Measurements from ENCODE around the gene CELA1. TPM values are rescaled to one million over a fixed set of nuclear protein-coding genes. Genes with fewer than 3 reads are reported as not detected.
A peak's percentile ranks its signal among the peaks of the same experiment; 100 is the strongest.

The CELA1 gene
- total and polyA plus RNA-seq, 2 of the 13 experiments (the other 11 are each of a cell fraction or from before 2014, with no cell fraction given): not detected

- TF ChIP-seq NR2F1 (CRISPR knock-in tag; IDR thresholded peaks at IDR 0.05) (peak; percentile 79 to 85), SETDB1 (CRISPR knock-in tag; IDR thresholded peaks at IDR 0.05; ENCODE audit: borderline replicate concordance) (no peak), SCMH1 (CRISPR knock-in tag; IDR thresholded peaks at IDR 0.05; ENCODE audit: borderline replicate concordance) (no peak), GATAD2A (CRISPR knock-in tag; IDR thresholded peaks at IDR 0.05) (peak; percentile 43; the same call in 1 of the 2 replicates), ZFAT (CRISPR knock-in tag; conservative IDR thresholded peaks at IDR 0.05) (no peak), ZBTB46 (CRISPR knock-in tag; IDR thresholded peaks at IDR 0.05; ENCODE audit: borderline replicate concordance) (no peak), ZBED4 (CRISPR knock-in tag; IDR thresholded peaks at IDR 0.05; ENCODE audit: borderline replicate concordance) (peak; percentile 45; the same call in 1 of the 2 replicates), ETS1 (CRISPR knock-in tag; IDR thresholded peaks at IDR 0.05) (no peak), ZNF367 (CRISPR knock-in tag; IDR thresholded peaks at IDR 0.05; ENCODE audit: borderline replicate concordance) (no peak), ZSCAN9 (CRISPR knock-in tag; IDR thresholded peaks at IDR 0.05; ENCODE audit: borderline replicate concordance) (0 out of 2 replicates have a peak, but pooled peaks have one; percentile 32), ZNF256 (CRISPR knock-in tag; conservative IDR thresholded peaks at IDR 0.05) (0 out of 2 replicates have a peak, but pooled peaks have one; percentile 35), HDAC1 (CRISPR knock-in tag; IDR thresholded peaks at IDR 0.05) (0 out of 2 replicates have a peak, but pooled peaks have one; percentile 15), CEBPG (CRISPR knock-in tag; IDR thresholded peaks at IDR 0.05) (peak; percentile 22; the same call in 1 of the 2 replicates), ZFP91 (CRISPR knock-in tag; IDR thresholded peaks at IDR 0.05; ENCODE audit: borderline replicate concordance) (0 out of 2 replicates have a peak, but pooled peaks have one; percentile 26)
Observed at GRCh38 chr12:51341251-51342007, 5.0 kb downstream of the CELA1 start (continued).

Measured in HepG2 (cell line).